GM13976 (cell line): ENCODE data around the gene MYOZ2.

Experiments
- DNase-seq: peaks from one replicate; pipeline ENCODE4 v3.0.0; 2012; ENCODE audit warnings: low spot score
- CTCF ChIP-seq: IDR thresholded peaks from 2 replicates; pipeline ENCODE4 v1.5.1; 2012; ENCODE audit warnings: borderline replicate concordance, mild to moderate bottlenecking; ENCODE audit not compliant: insufficient read depth; ENCODE audit errors: extremely low read depth, missing control alignments, control extremely low read depth
- in situ Hi-C: fragments of 300-500 bp; cut with MboI; formaldehyde crosslinking; loops from one replicate; pipeline ENCODE4 v1.12.0; 2022; ENCODE audit warnings: low sequenced_read_pairs, mixed read lengths, inconsistent platforms; ENCODE audit not compliant: unreplicated experiment

MYOZ2 gene

GRCh38 chr4:119205690-119206089 is 70.1 kb downstream of the MYOZ2 start:
- no peak for TF ChIP-seq CTCF
- in situ Hi-C loops = no loop called here
- no peak for DNase-seq

GRCh38 chr4:119206178-119206577 is 70.5 kb downstream of the MYOZ2 start:
- no peak for TF ChIP-seq CTCF
- in situ Hi-C loops = no loop called here
- DNase-seq = no peak

GRCh38 chr4:119207051-119207450 is 71.4 kb downstream of the MYOZ2 start:
- in situ Hi-C loops = no loop called here
- TF ChIP-seq CTCF = no peak
- no peak for DNase-seq

- TF ChIP-seq CTCF = no peak
- DNase-seq = peak; percentile 34
- in situ Hi-C loops = no loop called here
These were observed 73.4 kb downstream of the MYOZ2 start for GRCh38 chr4:119209077-119209476.

- no peak for DNase-seq
- TF ChIP-seq CTCF = no peak
- in situ Hi-C loops = no loop called here
These were observed 74.0 kb downstream of the MYOZ2 start for GRCh38 chr4:119209586-119209985.

GRCh38 chr4:119210775-119211174 is 75.1 kb downstream of the MYOZ2 start:
- no peak for DNase-seq
- in situ Hi-C loops = loop anchor here (10.0 kb wide), 1 partner anchor 84 kb away; no protein-coding TSS in a partner anchor
- no peak for TF ChIP-seq CTCF

GRCh38 chr4:119211867-119212233 is 76.2 kb downstream of the MYOZ2 start:
- in situ Hi-C loops = loop anchor here (10.0 kb wide), 1 partner anchor 83 kb away; no protein-coding TSS in a partner anchor
- TF ChIP-seq CTCF = no peak

More at GRCh38 chr4:119211867-119212233, 76.2 kb downstream of the MYOZ2 start:
- no peak for DNase-seq
